ENCODE data around the gene ACVR1.

ACVR1 gene

DNA sequence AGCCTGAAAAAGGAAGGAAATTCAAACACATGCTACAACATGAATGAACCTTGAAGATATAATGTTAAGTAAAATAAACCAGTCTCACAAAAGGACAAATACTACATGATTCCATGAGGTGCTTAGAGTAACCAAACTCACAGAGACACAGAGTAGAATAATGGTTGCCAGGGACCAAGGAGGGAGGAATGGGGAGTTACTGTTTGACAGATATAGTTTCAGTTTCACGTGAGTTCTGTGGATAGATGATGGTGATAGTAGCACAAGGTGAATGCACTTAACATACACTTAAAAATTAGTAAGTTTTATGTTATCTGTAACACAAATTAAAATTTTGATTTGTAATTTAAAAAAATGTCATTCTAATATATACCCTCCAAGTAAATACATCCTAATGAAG, 140.6 kb downstream of the ACVR1 start:
- Histone ChIP-seq H2AK5ac (ENCODE audit: low read depth, low read length) (no peak overlapping the region), H3K79me1 (ENCODE audit: low read depth, low read length) (no peaks in the 10 kb centered on the region), H3K9ac (ENCODE audit: low read depth, low read length, poor library complexity) (no peak overlapping the region), H3K4me3 (ENCODE audit: low read length in 2 of 2) (no peak overlapping the region), H3K4me2 (ENCODE audit: insufficient read depth, low read length, poor library complexity, severe bottlenecking) (no peak overlapping the region), H4K91ac (ENCODE audit: low read depth, low read length, poor library complexity) (no peak overlapping the region), H3K14ac (ENCODE audit: low read length) (no peak overlapping the region), H3K23ac (ENCODE audit: low read depth, low read length, poor library complexity) (no peak overlapping the region), H4K8ac (ENCODE audit: low read depth, low read length) (no peak overlapping the region), H3K4me1 (ENCODE audit: control insufficient read depth in 2 of 2, insufficient read depth in 1 of 2, low read depth in 1 of 2, low read length in 2 of 2) (no peaks in the 10 kb centered on the region), H3K27me3 (ENCODE audit: control insufficient read depth in 3 of 3, insufficient read depth in 3 of 3, low read depth in 1 of 3, low read length in 3 of 3) (no peaks in the 10 kb centered on the region), H2AFZ (ENCODE audit: low read length) (no peak overlapping the region), H2BK120ac (ENCODE audit: low read depth, low read length) (no peak overlapping the region), H3K4ac (ENCODE audit: low read length) (no peak overlapping the region), H3K27ac (replicated peaks; ENCODE audit: low read length) (no peak overlapping the region), H2BK15ac (ENCODE audit: low read length) (no peak overlapping the region), H3K9me3 (replicated peaks in 1 of 2; ENCODE audit: control insufficient read depth in 2 of 2, insufficient read depth in 1 of 2, low read depth in 1 of 2, low read length in 2 of 2) (no peaks in the 10 kb centered on the region), H2BK12ac (ENCODE audit: low read length) (no peak overlapping the region), H3K18ac (ENCODE audit: low read length) (no peak overlapping the region), H3K36me3 (replicated peaks in 1 of 2; ENCODE audit: control insufficient read depth in 2 of 2, insufficient read depth in 2 of 2, low read length in 2 of 2) (peaks cover 10 to 42% of the 10 kb centered on the region in 2 donors), H2BK5ac (ENCODE audit: low read length) (no peak overlapping the region)
- no CpG with 5 or more reads among the region's 1 CpG for WGBS, 2 donors (ENCODE audit: extremely low coverage in 2 of 2, insufficient read length in 2 of 2, insufficient replicate concordance in 1 of 2)
- no peak for DNase-seq (ENCODE audit: low spot score)

DNA sequence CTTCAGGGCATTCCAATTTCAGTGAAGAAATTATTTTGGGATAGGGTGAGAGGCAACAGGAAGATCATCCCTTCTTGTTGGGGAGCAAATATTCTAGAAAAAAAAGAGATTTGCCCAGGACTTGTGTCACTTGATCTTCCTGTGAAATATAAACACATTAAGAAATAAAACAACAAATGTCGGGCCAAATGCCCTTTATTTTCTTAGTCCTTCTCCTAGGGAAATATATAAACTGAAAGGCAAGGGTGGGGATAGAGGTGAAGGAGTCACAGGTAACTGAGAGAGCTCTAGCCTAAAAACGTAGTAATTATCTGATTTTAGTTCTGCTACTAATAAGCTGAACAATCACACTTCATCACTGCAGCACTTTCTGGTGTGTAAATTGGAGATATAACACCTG, 142.9 kb downstream of the ACVR1 start:
- no peak overlapping the region for H3K4me3 ChIP-seq (ENCODE audit: low read length in 2 of 2)
- H3K79me1 ChIP-seq (ENCODE audit: low read depth, low read length) = no peaks in the 10 kb centered on the region
- H2AFZ ChIP-seq (ENCODE audit: low read length) = no peak overlapping the region
- DNase-seq (ENCODE audit: low spot score) = no peak
- H3K9ac ChIP-seq (ENCODE audit: low read depth, low read length, poor library complexity) = no peak overlapping the region
- H4K8ac ChIP-seq (ENCODE audit: low read depth, low read length) = no peak overlapping the region
- H3K4ac ChIP-seq (ENCODE audit: low read length) = no peak overlapping the region
- no CpG with 5 or more reads among the region's 2 CpGs for WGBS, 2 donors (ENCODE audit: extremely low coverage in 2 of 2, insufficient read length in 2 of 2, insufficient replicate concordance in 1 of 2)
- no peak overlapping the region for H4K91ac ChIP-seq (ENCODE audit: low read depth, low read length, poor library complexity)
- H3K18ac ChIP-seq (ENCODE audit: low read length) = no peak overlapping the region
- no peak overlapping the region for H2BK12ac ChIP-seq (ENCODE audit: low read length)
- no peak overlapping the region for H2BK5ac ChIP-seq (ENCODE audit: low read length)
- no peak overlapping the region for H3K14ac ChIP-seq (ENCODE audit: low read length)
- H2BK15ac ChIP-seq (ENCODE audit: low read length) = no peak overlapping the region
- H2BK120ac ChIP-seq (ENCODE audit: low read depth, low read length) = no peak overlapping the region
- no peak overlapping the region for H3K4me2 ChIP-seq (ENCODE audit: insufficient read depth, low read length, poor library complexity, severe bottlenecking)
- no peaks in the 10 kb centered on the region for H3K27me3 ChIP-seq (ENCODE audit: control insufficient read depth in 3 of 3, insufficient read depth in 3 of 3, low read depth in 1 of 3, low read length in 3 of 3)
- H2AK5ac ChIP-seq (ENCODE audit: low read depth, low read length) = no peak overlapping the region
- no peaks in the 10 kb centered on the region for H3K9me3 ChIP-seq (replicated peaks in 1 of 2; ENCODE audit: control insufficient read depth in 2 of 2, insufficient read depth in 1 of 2, low read depth in 1 of 2, low read length in 2 of 2)
- no peaks in the 10 kb centered on the region for H3K4me1 ChIP-seq (ENCODE audit: control insufficient read depth in 2 of 2, insufficient read depth in 1 of 2, low read depth in 1 of 2, low read length in 2 of 2)
- peaks cover 7 to 39% of the 10 kb centered on the region in 2 donors for H3K36me3 ChIP-seq (replicated peaks in 1 of 2; ENCODE audit: control insufficient read depth in 2 of 2, insufficient read depth in 2 of 2, low read length in 2 of 2)
- no peak overlapping the region for H3K27ac ChIP-seq (replicated peaks; ENCODE audit: low read length)
- H3K23ac ChIP-seq (ENCODE audit: low read depth, low read length, poor library complexity) = no peak overlapping the region

DNA sequence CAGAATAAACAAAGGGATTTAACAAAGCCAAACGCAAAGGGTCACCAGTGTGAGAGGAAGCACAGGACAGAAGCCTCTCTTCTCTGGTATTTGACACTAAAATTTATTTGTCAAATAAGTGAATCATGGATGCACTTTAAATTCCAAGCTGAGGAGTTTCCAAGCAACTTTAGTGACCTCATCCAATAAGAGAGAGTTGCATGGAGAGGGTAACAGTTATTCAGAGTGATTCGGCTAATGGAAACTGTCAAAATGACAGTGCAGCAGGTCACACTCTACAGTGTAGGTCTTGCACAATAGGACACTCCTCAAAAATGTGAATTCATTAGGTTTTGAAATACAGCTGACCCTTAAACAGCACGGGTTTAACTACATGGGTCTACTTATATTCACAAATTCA, 143.5 kb downstream of the ACVR1 start:
- no peak for DNase-seq (ENCODE audit: low spot score)
- H2BK12ac ChIP-seq (ENCODE audit: low read length) = no peak overlapping the region
- WGBS, 2 donors (ENCODE audit: extremely low coverage in 2 of 2, insufficient read length in 2 of 2, insufficient replicate concordance in 1 of 2) = no CpG with 5 or more reads among the region's 3 CpGs

DNA sequence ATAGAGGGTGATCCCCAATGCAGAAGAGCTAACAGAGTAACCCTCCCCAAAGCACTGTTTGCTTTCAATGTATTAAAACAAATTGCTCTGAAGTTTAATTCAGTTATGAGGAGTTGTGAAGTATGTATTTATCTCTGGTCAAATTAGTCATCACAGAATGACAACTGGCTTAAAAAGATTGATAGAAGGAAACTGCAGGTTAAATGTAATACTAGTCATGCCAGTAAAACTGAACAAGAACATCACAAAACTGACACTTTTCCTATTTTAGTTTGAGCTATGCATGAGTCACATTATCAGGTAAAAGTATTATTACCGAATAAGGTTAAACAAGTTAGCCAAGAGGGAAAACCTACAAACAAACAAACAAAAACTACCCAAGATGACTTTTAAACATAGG, 148.4 kb downstream of the ACVR1 start:
- Histone ChIP-seq H3K27ac (replicated peaks; ENCODE audit: low read length) (no peak overlapping the region), H2AK5ac (ENCODE audit: low read depth, low read length) (no peak overlapping the region), H3K4me1 (ENCODE audit: control insufficient read depth in 2 of 2, insufficient read depth in 1 of 2, low read depth in 1 of 2, low read length in 2 of 2) (no peaks in the 10 kb centered on the region), H2BK12ac (ENCODE audit: low read length) (no peak overlapping the region), H3K4me2 (ENCODE audit: insufficient read depth, low read length, poor library complexity, severe bottlenecking) (no peak overlapping the region), H2AFZ (ENCODE audit: low read length) (no peak overlapping the region), H4K8ac (ENCODE audit: low read depth, low read length) (no peak overlapping the region), H2BK15ac (ENCODE audit: low read length) (no peak overlapping the region), H3K9me3 (replicated peaks in 1 of 2; ENCODE audit: control insufficient read depth in 2 of 2, insufficient read depth in 1 of 2, low read depth in 1 of 2, low read length in 2 of 2) (peaks cover 0 to 11% of the 10 kb centered on the region in 2 donors), H3K79me1 (ENCODE audit: low read depth, low read length) (no peaks in the 10 kb centered on the region), H3K9ac (ENCODE audit: low read depth, low read length, poor library complexity) (no peak overlapping the region), H3K14ac (ENCODE audit: low read length) (no peak overlapping the region), H3K23ac (ENCODE audit: low read depth, low read length, poor library complexity) (no peak overlapping the region), H2BK120ac (ENCODE audit: low read depth, low read length) (no peak overlapping the region), H3K27me3 (ENCODE audit: control insufficient read depth in 3 of 3, insufficient read depth in 3 of 3, low read depth in 1 of 3, low read length in 3 of 3) (no peaks in the 10 kb centered on the region), H3K36me3 (replicated peaks in 1 of 2; ENCODE audit: control insufficient read depth in 2 of 2, insufficient read depth in 2 of 2, low read length in 2 of 2) (peaks cover 0 to 1% of the 10 kb centered on the region in 2 donors), H3K18ac (ENCODE audit: low read length) (no peak overlapping the region), H3K4me3 (ENCODE audit: low read length in 2 of 2) (no peak overlapping the region), H2BK5ac (ENCODE audit: low read length) (no peak overlapping the region), H4K91ac (ENCODE audit: low read depth, low read length, poor library complexity) (no peak overlapping the region), H3K4ac (ENCODE audit: low read length) (no peak overlapping the region)
- no peak for DNase-seq (ENCODE audit: low spot score)
- WGBS, 2 donors (ENCODE audit: extremely low coverage in 2 of 2, insufficient read length in 2 of 2, insufficient replicate concordance in 1 of 2) = no CpG with 5 or more reads among the region's 1 CpG

More for the DNA sequence above, 143.5 kb downstream of the ACVR1 start:
- Histone ChIP-seq H4K91ac (ENCODE audit: low read depth, low read length, poor library complexity) (no peak overlapping the region), H2BK15ac (ENCODE audit: low read length) (no peak overlapping the region), H2BK5ac (ENCODE audit: low read length) (no peak overlapping the region), H3K9me3 (replicated peaks in 1 of 2; ENCODE audit: control insufficient read depth in 2 of 2, insufficient read depth in 1 of 2, low read depth in 1 of 2, low read length in 2 of 2) (no peaks in the 10 kb centered on the region), H2BK120ac (ENCODE audit: low read depth, low read length) (no peak overlapping the region), H3K4me1 (ENCODE audit: control insufficient read depth in 2 of 2, insufficient read depth in 1 of 2, low read depth in 1 of 2, low read length in 2 of 2) (no peaks in the 10 kb centered on the region), H2AFZ (ENCODE audit: low read length) (no peak overlapping the region), H3K4me2 (ENCODE audit: insufficient read depth, low read length, poor library complexity, severe bottlenecking) (no peak overlapping the region), H3K4me3 (ENCODE audit: low read length in 2 of 2) (no peak overlapping the region), H3K9ac (ENCODE audit: low read depth, low read length, poor library complexity) (no peak overlapping the region), H3K36me3 (replicated peaks in 1 of 2; ENCODE audit: control insufficient read depth in 2 of 2, insufficient read depth in 2 of 2, low read length in 2 of 2) (peaks cover 7 to 32% of the 10 kb centered on the region in 2 donors), H3K79me1 (ENCODE audit: low read depth, low read length) (no peaks in the 10 kb centered on the region), H3K27me3 (ENCODE audit: control insufficient read depth in 3 of 3, insufficient read depth in 3 of 3, low read depth in 1 of 3, low read length in 3 of 3) (no peaks in the 10 kb centered on the region), H3K18ac (ENCODE audit: low read length) (no peak overlapping the region), H3K23ac (ENCODE audit: low read depth, low read length, poor library complexity) (no peak overlapping the region), H3K4ac (ENCODE audit: low read length) (no peak overlapping the region), H3K14ac (ENCODE audit: low read length) (no peak overlapping the region), H3K27ac (replicated peaks; ENCODE audit: low read length) (no peak overlapping the region), H2AK5ac (ENCODE audit: low read depth, low read length) (no peak overlapping the region), H4K8ac (ENCODE audit: low read depth, low read length) (no peak overlapping the region)
